Uterus (tissue), 2 donors: ENCODE results near the gene ARHGAP10.

ENCODE experiments used
- CTCF ChIP-seq, 4 experiments: fragments of 200-600 bp in 2 of 4; fragments of 450-650 bp in 2 of 4; sonication (generic) in 2 of 4; IDR thresholded peaks; one replicate each; pipeline ENCODE4 v1.5.1; 2016 to 2019; ENCODE audit warnings: antibody characterized with exemption in 4 of 4, mild to moderate bottlenecking in 2 of 4, moderate library complexity in 1 of 4
- POLR2A ChIP-seq, 2 donors: fragments of 450-650 bp; IDR thresholded peaks; one replicate each; pipeline ENCODE4 v1.6.1; 2016; ENCODE audit warnings: antibody characterized with exemption in 2 of 2, mild to moderate bottlenecking in 1 of 2, moderate library complexity in 1 of 2

- TF ChIP-seq CTCF (IDR thresholded peaks at IDR 0.05) (no peak), POLR2A (IDR thresholded peaks at IDR 0.05) (no peak)
These were observed 196.5 kb downstream of the ARHGAP10 start for GRCh38 chr4:147928400-147928799.
